ENCODE measurements around the gene OBI1.

DNA sequence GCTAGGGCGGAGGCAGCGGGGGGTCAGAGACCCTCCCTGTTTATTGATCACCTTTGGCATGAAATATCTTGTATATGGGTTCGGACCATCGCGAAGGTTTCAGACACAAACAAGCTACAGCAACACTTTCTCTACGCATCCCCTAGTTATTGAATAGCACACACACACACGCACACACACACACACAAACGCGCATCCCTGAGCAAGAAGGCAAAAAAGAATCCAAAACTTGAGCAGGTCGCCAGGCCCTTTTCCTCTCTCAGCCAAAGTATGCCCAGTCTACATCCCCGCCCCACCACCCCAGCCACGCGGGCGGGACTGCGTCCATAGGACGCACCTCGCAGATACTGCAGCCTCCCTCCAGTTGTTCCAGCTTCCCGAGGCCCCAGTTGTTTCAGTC, 71.6 kb downstream of the OBI1 start:
- no peak for TF ChIP-seq CTCF (conservative IDR thresholded peaks at IDR 0.05 in 1 of 2, IDR thresholded peaks at IDR 0.05 in 1 of 2; ENCODE audit: low read depth in 1 of 2, low read length in 2 of 2)
- no peak for TF ChIP-seq EZH2 (IDR thresholded peaks at IDR 0.05; ENCODE audit: low read length, missing control alignments)
